ENCODE data around the gene SLC22A15. TPM values are rescaled to one million over a fixed set of nuclear protein-coding genes. Genes with fewer than 3 reads are reported as not detected.

SLC22A15 gene
- polyA plus RNA-seq, 2 of the 4 experiments (the other 2 are of a cell fraction): 0.81 to 2.5 TPM

DNA sequence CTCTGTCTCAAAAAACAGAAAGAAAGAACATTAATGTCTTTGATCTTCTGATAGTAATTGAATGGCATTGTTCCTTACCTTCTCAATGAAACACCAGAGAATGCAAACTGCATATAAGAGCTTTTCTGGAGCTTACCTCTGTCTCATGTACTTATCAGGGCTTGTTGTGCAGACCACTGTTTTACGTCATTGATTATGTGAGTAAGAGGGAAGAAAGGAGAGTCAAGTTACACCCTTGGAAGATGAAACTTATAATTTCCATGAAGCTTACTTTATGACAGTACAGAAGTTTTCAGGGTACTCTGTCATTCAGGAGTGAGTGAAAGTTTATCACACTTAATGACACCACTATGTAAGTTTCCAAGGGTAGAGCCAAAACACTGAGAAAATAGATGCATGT is 85.9 kb downstream of the SLC22A15 start (continued):
- TF ChIP-seq, protein P1, sequence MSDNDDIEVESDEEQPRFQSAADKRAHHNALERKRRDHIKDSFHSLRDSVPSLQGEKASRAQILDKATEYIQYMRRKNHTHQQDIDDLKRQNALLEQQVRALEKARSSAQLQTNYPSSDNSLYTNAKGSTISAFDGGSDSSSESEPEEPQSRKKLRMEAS (IDR thresholded peaks at IDR 0.05): no peak
- TF ChIP-seq SMC3 (IDR thresholded peaks at IDR 0.05): no peak
- no peak for TF ChIP-seq NR3C1 (IDR thresholded peaks at IDR 0.05)

DNA sequence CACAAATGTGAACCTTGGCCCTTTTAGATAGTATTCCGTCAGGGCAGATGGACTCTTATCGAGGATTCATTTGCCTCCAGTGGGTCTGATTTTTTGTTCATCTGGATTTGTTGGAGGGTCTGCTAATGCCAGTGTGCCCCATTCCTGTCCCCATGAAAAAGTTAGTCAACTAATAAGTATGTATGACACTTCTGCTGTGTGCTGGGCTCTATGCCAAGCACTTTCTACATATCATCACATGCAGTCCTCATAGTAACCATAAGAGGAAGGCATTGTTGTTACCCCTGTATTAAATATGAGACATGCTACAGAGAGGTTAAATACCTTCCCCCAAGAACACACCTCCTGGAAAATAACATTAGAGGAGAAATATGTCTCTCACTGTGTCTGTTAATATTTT is 88.3 kb downstream of the SLC22A15 start:
- DNase-seq (ENCODE audit: low read depth in 1 of 2, low spot score in 1 of 2): no peak
- ChIA-PET POLR2A (no interaction called here), CTCF (no interaction called here)
- no peaks in the 10 kb centered on the region for H3K4me1 ChIP-seq
- no peaks in the 10 kb centered on the region for H3K9me3 ChIP-seq
- FAIRE-seq: no peak
- H3K27ac ChIP-seq: no peak overlapping the region
- WGBS (ENCODE audit: missing lambda C conversion rate): 82% methylated on average over 2 of the region's 2 CpGs
- TF ChIP-seq NR3C1 (IDR thresholded peaks at IDR 0.05): no peak
- TF ChIP-seq CBX2 (IDR thresholded peaks at IDR 0.05; ENCODE audit: borderline replicate concordance, low read depth): no peak
- no peak for TF ChIP-seq USF2 (IDR thresholded peaks at IDR 0.05)
- no peak for TF ChIP-seq ZFP36 (IDR thresholded peaks at IDR 0.05; ENCODE audit: borderline replicate concordance, partially characterized antibody)
- TF ChIP-seq BHLHE40 (IDR thresholded peaks at IDR 0.05; ENCODE audit: low read depth, low read length): no peak
- TF ChIP-seq, protein P1 (IDR thresholded peaks at IDR 0.05): no peak
- no peak overlapping the region for H3K4me3 ChIP-seq
- H3K4me2 ChIP-seq: no peak overlapping the region
- ATAC-seq: no peak

DNA sequence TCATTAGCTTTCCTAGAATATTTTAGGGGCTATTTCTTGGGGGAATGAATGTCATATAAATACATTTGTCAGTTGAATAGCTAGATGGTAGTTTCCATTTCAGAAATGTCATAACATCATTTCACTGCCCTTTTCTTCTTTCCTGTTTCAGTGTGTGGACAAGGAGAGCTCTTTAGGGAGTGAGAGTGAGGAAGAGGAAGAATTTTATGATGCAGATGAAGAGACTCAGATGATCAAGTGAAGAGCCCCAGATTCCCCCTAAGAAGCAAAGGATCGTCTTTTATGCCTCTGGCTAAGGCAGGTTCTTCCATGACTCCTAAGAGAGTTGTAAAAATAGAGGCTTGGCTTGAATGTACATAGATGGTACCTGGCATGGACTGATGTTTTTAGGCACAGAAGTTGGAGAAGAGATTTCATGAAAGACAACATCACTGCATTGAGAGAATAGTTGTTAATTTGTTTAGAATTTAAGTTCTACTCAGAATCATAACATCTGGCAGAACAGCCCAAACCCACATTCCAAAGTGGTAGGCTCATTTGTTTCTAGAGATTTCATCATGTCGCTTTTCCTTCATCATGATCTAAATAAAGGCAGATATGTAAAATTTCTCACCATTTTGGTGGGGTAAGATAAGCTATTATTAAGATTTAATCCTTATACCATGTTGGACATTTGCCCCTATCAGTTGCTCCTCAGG is 90.7 kb downstream of the SLC22A15 start:
- 51% methylated on average over 2 of the region's 2 CpGs for WGBS (ENCODE audit: missing lambda C conversion rate)
- H3K27ac ChIP-seq: no peak overlapping the region
- no peak overlapping the region for H3K4me3 ChIP-seq
- DNase-seq (ENCODE audit: low read depth in 1 of 2, low spot score in 1 of 2) (no peak), FAIRE-seq (no peak), ATAC-seq (no peak)
- ChIA-PET CTCF (interaction anchor here (1.0 kb wide), 1 partner anchor 72 kb away, joined by 3 read pairs; no protein-coding TSS in a partner anchor), POLR2A (no interaction called here)
- TF ChIP-seq, protein P2, sequence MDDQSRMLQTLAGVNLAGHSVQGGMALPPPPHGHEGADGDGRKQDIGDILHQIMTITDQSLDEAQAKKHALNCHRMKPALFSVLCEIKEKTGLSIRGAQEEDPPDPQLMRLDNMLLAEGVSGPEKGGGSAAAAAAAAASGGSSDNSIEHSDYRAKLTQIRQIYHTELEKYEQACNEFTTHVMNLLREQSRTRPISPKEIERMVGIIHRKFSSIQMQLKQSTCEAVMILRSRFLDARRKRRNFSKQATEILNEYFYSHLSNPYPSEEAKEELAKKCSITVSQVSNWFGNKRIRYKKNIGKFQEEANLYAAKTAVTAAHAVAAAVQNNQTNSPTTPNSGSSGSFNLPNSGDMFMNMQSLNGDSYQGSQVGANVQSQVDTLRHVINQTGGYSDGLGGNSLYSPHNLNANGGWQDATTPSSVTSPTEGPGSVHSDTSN (IDR thresholded peaks at IDR 0.05): no peak
- TF ChIP-seq EHF (CRISPR knock-in tag; IDR thresholded peaks at IDR 0.05): no peak
- no peak for TF ChIP-seq ZSCAN20 (CRISPR knock-in tag; IDR thresholded peaks at IDR 0.05)
- no peak for TF ChIP-seq NPAS2 (CRISPR knock-in tag; IDR thresholded peaks at IDR 0.05; ENCODE audit: borderline replicate concordance)
- no peak for TF ChIP-seq ZFP36 (IDR thresholded peaks at IDR 0.05; ENCODE audit: borderline replicate concordance, partially characterized antibody)
- TF ChIP-seq EP300 (IDR thresholded peaks at IDR 0.05): no peak
- TF ChIP-seq TP53 (CRISPR knock-in tag; IDR thresholded peaks at IDR 0.05): no peak
- no peak for TF ChIP-seq CEBPB (IDR thresholded peaks at IDR 0.05)
- TF ChIP-seq, protein P1 (IDR thresholded peaks at IDR 0.05): no peak
- no peak for TF ChIP-seq POLR2AphosphoS2 (conservative IDR thresholded peaks at IDR 0.05; ENCODE audit: low read length)
- TF ChIP-seq RNF2 (IDR thresholded peaks at IDR 0.05; ENCODE audit: borderline replicate concordance, low read depth): no peak
- TF ChIP-seq ELK1 (IDR thresholded peaks at IDR 0.05; ENCODE audit: low read depth, low read length): no peak
- TF ChIP-seq CHD2 (IDR thresholded peaks at IDR 0.05; ENCODE audit: low read length, partially characterized antibody): no peak
- no peak for TF ChIP-seq CBX2 (IDR thresholded peaks at IDR 0.05; ENCODE audit: borderline replicate concordance, low read depth)
- no peak for TF ChIP-seq PHF8 (IDR thresholded peaks at IDR 0.05; ENCODE audit: borderline replicate concordance, low read depth)
- TF ChIP-seq FOSL2 (IDR thresholded peaks at IDR 0.05): no peak
- TF ChIP-seq FOSL2 (CRISPR knock-in tag; IDR thresholded peaks at IDR 0.05): no peak
- no peak for TF ChIP-seq KDM1A (IDR thresholded peaks at IDR 0.05; ENCODE audit: low read depth)
- no peak for TF ChIP-seq MYC (IDR thresholded peaks at IDR 0.05; ENCODE audit: borderline replicate concordance, low read length)
- no peak for TF ChIP-seq USF2 (IDR thresholded peaks at IDR 0.05)
- TF ChIP-seq GATA3 (IDR thresholded peaks at IDR 0.05; ENCODE audit: borderline replicate concordance): no peak
- H3K4me2 ChIP-seq: no peak overlapping the region
- no peaks in the 10 kb centered on the region for H3K4me1 ChIP-seq
- H3K9me3 ChIP-seq: no peaks in the 10 kb centered on the region

Data from A549 (cell line).